D721Med (cell line): Measurements from ENCODE around the gene SHROOM3.

Experiments used
- DNase-seq: peaks from one replicate; pipeline ENCODE4 v3.0.0; 2011; ENCODE audit warnings: low spot score; ENCODE audit not compliant: insufficient read length
- FAIRE-seq: peaks from 2 replicates; lab custom pipeline; 2011; peaks lifted over from hg19 to GRCh38; lab: Jason Lieb, UNC
- CTCF ChIP-seq: IDR thresholded peaks from 2 replicates; pipeline ENCODE4 v1.5.1; 2012; ENCODE audit warnings: mild to moderate bottlenecking, control low read depth; ENCODE audit not compliant: insufficient read depth; ENCODE audit errors: missing control alignments

The SHROOM3 gene

GRCh38 chr4:76434901-76435527 lies at the start of gene SHROOM3:
SHROOM3 (plus strand) TSS chr4:76435229; CDS start chr4:76436053, 824 bp downstream.
- FAIRE-seq, result no peak
- no peak for DNase-seq
- no peak for TF ChIP-seq CTCF

DNA sequence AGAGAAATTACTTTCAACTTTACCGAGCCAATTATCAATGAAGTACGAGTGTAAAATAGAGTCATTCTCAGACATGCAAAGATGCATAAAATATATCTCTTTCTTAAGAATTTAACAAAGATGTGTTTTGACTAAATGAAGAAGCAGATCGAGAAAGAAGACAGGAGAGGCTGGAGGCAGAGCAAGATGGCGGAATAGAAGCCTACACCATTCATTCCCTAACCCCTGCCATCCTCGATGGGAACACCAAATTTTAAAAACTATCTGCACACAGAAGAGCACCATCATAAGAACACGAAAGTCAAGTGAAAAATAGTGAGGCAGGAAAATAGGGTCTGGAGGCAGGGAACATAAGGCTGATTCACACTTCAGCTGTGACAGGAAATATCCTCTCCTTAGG lies 49.1 kb upstream of the SHROOM3 start:
- no peak for TF ChIP-seq CTCF
- FAIRE-seq, result no peak
- no peak for DNase-seq

GRCh38 chr4:76386566-76387305 lies 48.3 kb upstream of the SHROOM3 start:
- FAIRE-seq (no peak), DNase-seq (no peak)
- no peak for TF ChIP-seq CTCF

DNA sequence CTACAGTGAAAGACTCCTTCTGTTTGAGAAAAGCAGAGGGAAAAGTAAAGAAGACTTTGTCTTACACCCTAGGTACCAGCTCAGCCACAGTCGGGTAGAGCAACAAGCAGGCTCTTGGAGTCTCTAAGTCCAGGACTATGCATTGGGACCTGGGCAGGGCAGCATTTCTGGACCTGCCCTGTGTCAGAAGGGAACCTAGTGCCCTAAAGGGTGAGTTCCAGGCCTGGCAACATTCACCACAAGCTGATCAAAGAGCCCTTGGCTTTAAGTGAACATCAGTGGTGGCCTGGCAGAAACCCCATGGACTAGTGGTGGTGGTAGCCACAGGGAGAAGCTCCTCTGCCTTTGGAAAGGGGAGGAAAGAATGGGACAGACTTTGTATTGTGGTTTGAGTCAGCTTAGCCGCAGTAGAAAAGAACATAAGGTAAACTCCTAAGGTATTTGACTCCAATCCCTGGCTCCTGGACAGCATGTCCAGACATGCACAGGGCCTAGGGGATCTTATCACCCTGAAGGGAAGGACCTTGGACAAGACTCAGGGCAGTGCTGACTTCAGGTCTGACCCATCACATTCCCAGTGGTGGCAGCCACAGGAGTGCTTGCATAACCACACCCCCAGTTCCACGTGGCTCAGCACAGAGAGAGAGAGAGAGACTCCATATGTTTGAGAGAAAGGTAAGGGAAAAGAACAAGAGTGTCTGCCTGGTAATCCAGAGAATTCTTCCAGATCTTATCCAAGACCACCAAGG lies 46.7 kb upstream of the SHROOM3 start:
- FAIRE-seq, result no peak
- TF ChIP-seq CTCF, result no peak
- DNase-seq, result no peak

GRCh38 chr4:76401654-76402053 lies 33.4 kb upstream of the SHROOM3 start:
- FAIRE-seq, result no peak

DNA sequence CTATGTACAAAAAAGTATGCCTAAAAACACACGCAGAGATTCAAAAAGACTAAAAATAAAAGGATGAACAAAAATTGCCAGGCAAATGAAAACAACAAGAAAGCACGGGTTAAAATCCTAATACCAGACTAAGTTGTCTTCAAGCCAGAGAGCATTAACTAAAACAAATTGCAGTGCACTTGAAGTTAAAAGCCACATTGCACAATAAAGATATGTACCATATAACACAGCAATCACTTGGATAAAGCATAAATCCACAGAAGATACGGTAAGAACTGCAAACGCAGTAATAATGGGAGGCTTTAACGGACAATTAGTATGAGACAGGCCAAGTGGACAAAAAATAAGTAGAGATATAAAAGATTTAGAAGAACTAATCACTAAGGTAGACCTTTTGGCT lies 28.9 kb upstream of the SHROOM3 start:
- DNase-seq (no peak), FAIRE-seq (peak; percentile 16)
- TF ChIP-seq CTCF, result no peak

More at GRCh38 chr4:76401654-76402053, 33.4 kb upstream of the SHROOM3 start:
- DNase-seq, result no peak
- TF ChIP-seq CTCF, result no peak
